HFFc6 (cell line): ENCODE results near the gene LPAR4. TPM values are rescaled to one million over a fixed set of nuclear protein-coding genes. Genes with fewer than 3 reads are reported as not detected.

Experiments
- DNase-seq: peaks from one replicate; pipeline ENCODE4 v3.0.0-alpha.2; 2018
- H3K27ac Mint-ChIP-seq: 2 replicates; pipeline ENCODE4 v1.8.0; 2020; ENCODE audit warnings: mild to moderate bottlenecking, mixed read lengths
- H3K27me3 Mint-ChIP-seq: 2 replicates; pipeline ENCODE4 v1.8.0; 2021; ENCODE audit warnings: mild to moderate bottlenecking, moderate library complexity, mixed read lengths; ENCODE audit not compliant: insufficient read depth
- H3K36me3 Mint-ChIP-seq: 2 replicates; pipeline ENCODE4 v1.8.0; 2021; ENCODE audit warnings: low read depth, mixed read lengths
- H3K4me1 Mint-ChIP-seq: 2 replicates; pipeline ENCODE4 v1.8.0; 2020; ENCODE audit warnings: low read depth, mixed read lengths
- H3K4me3 Mint-ChIP-seq: 2 replicates; pipeline ENCODE4 v1.8.0; 2020; ENCODE audit warnings: mild to moderate bottlenecking, moderate library complexity, mixed read lengths
- H3K9me3 Mint-ChIP-seq: 2 replicates; pipeline ENCODE4 v1.8.0; 2020; ENCODE audit warnings: mild to moderate bottlenecking, mixed read lengths
- long read RNA-seq: library from polyadenylated mRNA; unstranded; transcript quantifications from one replicate; pipeline ENCODE4 v2.0.0, GENCODE V29; 2019
- total RNA-seq, 6 experiments: library from RNA; stranded (reverse); fragmentation: NEBNext Ultra II Directional; extraction: Animal tissue kit (Norgen Biotek cat#: 25700); gene quantifications; 2 replicates in 1 of 6; 3 replicates in 5 of 6; pipeline ENCODE4 v1.2.3, GENCODE V29; 2021
- TF ChIP-seq, protein P1 (sequence below): fragments of 200-600 bp; sonication (generic); IDR thresholded peaks from 2 replicates; pipeline ENCODE4 v1.5.0; 2021; ENCODE audit warnings: antibody characterized with exemption, mild to moderate bottlenecking

LPAR4 gene, protein sequence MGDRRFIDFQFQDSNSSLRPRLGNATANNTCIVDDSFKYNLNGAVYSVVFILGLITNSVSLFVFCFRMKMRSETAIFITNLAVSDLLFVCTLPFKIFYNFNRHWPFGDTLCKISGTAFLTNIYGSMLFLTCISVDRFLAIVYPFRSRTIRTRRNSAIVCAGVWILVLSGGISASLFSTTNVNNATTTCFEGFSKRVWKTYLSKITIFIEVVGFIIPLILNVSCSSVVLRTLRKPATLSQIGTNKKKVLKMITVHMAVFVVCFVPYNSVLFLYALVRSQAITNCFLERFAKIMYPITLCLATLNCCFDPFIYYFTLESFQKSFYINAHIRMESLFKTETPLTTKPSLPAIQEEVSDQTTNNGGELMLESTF
- total RNA-seq = not detected
- long read RNA-seq = 0 reads

DNA sequence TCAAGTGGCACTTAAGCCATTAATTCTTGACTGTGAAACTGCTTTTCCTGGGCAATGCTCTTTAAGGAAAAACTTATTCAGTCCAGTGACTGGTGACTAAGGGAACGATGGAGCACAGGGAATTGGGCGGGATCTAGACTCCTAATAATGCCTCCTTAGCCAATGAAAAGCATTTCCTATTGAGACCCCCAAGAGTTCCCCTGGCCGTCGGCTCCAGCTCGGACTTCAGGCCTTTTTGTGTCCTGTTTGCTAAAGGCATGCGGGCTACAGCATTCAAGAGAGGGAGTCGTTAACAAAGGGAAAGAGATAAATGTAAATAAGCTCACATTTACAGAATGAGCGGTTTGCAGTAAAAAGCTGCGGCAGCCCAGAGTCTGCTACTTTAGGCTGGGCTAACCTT is at the start of gene LPAR4:
LPAR4 (plus strand) TSS at position 232 of the 400 bp plus-strand sequence. CDS start 7,150 bp downstream, outside the sequence.
- TF ChIP-seq, protein P1, sequence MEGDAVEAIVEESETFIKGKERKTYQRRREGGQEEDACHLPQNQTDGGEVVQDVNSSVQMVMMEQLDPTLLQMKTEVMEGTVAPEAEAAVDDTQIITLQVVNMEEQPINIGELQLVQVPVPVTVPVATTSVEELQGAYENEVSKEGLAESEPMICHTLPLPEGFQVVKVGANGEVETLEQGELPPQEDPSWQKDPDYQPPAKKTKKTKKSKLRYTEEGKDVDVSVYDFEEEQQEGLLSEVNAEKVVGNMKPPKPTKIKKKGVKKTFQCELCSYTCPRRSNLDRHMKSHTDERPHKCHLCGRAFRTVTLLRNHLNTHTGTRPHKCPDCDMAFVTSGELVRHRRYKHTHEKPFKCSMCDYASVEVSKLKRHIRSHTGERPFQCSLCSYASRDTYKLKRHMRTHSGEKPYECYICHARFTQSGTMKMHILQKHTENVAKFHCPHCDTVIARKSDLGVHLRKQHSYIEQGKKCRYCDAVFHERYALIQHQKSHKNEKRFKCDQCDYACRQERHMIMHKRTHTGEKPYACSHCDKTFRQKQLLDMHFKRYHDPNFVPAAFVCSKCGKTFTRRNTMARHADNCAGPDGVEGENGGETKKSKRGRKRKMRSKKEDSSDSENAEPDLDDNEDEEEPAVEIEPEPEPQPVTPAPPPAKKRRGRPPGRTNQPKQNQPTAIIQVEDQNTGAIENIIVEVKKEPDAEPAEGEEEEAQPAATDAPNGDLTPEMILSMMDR = no peak
- Mint-ChIP-seq H3K4me1 (no peaks in the 10 kb centered on the region), H3K36me3 (no peaks in the 10 kb centered on the region), H3K27me3 (no peaks in the 10 kb centered on the region; the same call in 1 of the 2 replicates), H3K9me3 (no peaks in the 10 kb centered on the region), H3K4me3 (peak within 1 kb of the TSS; percentile 82), H3K27ac (no peak within 1 kb of the TSS)
- no peak for DNase-seq

DNA sequence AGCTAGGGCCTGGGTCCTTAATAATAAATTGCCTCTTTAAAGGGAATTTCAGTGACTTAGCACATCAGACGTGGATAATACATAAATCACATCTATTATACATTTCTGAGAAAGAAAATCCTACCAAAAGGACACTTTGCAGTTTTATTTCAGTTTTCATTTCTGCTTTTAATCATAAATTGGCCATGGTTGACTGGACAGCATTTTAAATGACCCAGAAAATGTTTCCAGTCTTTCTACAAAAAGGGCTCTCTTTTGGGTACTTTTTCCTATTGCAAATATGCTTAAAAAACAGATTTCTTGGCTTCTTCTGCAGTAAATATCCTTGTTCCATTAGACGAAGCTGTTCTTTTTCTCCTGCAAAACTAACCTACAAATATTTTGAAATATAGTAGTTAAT is 41.4 kb upstream of the LPAR4 start:
- DNase-seq = no peak
- H3K4me3 Mint-ChIP-seq = no peak overlapping the region
- H3K9me3 Mint-ChIP-seq = no peaks in the 10 kb centered on the region
- no peaks in the 10 kb centered on the region for H3K27me3 Mint-ChIP-seq
- TF ChIP-seq, protein P1 = no peak
- H3K27ac Mint-ChIP-seq = no peak overlapping the region
- H3K4me1 Mint-ChIP-seq = no peaks in the 10 kb centered on the region; the same call in 1 of the 2 replicates
- H3K36me3 Mint-ChIP-seq = no peaks in the 10 kb centered on the region

DNA sequence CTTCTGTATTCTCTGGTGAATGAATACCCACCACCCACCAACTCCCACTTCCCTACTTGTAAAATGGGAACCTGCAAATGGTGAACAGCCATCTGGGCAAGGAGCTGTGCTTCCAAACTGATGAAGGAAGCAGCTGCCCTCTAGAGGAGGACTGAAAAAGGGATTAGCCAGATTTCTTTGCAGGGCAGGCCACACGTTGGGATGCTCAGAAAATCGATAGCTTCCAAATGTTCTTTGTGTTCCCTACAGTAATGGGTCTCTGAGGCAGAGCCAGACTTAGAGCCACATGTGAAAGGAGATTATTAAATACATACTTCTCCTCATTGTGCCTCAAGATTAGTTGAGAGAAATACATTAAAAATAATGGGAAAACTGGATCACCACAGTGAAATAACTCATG is 39.3 kb upstream of the LPAR4 start:
- DNase-seq = peak; percentile 28
- TF ChIP-seq, protein P1 = peak; percentile 73
- H3K4me3 Mint-ChIP-seq = no peak overlapping the region
- no peaks in the 10 kb centered on the region; the same call in 1 of the 2 replicates for H3K4me1 Mint-ChIP-seq
- no peak overlapping the region for H3K27ac Mint-ChIP-seq
- no peaks in the 10 kb centered on the region for H3K36me3 Mint-ChIP-seq
- H3K27me3 Mint-ChIP-seq = peaks cover under 1% of the 10 kb centered on the region; the same call in 1 of the 2 replicates
- H3K9me3 Mint-ChIP-seq = no peaks in the 10 kb centered on the region

DNA sequence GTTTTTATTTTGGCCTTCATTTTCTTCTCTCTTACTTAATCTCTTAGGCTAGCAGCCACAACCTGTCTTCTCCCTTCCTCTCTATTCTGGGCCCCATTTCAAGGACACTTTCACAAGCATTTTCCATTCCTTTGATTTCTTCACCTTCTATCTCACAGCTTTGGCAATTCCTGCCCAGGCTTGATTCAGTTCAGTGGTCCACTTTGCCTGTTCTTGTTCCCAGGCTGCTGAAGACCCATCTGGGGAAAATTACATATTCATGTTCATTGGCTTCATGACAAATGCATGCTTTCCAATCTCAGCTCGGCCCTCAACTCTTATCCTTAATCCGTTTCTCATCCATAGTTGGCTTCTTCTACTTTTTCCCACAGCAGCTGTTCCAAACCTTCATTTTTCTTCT is 38.7 kb upstream of the LPAR4 start:
- no peaks in the 10 kb centered on the region for H3K9me3 Mint-ChIP-seq
- no peaks in the 10 kb centered on the region; the same call in 1 of the 2 replicates for H3K4me1 Mint-ChIP-seq
- H3K27ac Mint-ChIP-seq = no peak overlapping the region
- H3K4me3 Mint-ChIP-seq = no peak overlapping the region
- DNase-seq = no peak
- peaks cover 1% of the 10 kb centered on the region; the same call in 1 of the 2 replicates for H3K27me3 Mint-ChIP-seq
- TF ChIP-seq, protein P1 = no peak
- no peaks in the 10 kb centered on the region for H3K36me3 Mint-ChIP-seq

DNA sequence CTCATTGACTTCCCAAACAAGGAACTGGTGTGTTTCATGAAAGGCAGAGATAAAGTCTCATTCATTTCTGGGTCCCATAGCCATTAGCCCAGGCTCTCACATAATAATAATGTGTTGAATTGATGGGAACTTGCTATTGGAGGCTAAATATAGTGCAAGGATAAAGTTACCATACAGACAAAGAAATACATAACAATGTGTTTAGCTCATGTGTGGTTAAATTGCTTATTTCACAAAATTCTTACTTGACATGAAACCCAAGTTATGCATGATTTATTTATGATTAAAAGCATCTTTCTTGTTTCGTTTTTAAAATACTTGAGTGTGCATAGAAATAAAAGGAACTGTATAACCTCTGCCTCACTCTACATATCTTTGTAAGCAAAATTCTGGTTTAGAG is 37.3 kb upstream of the LPAR4 start:
- H3K36me3 Mint-ChIP-seq = no peaks in the 10 kb centered on the region
- no peak for DNase-seq
- no peaks in the 10 kb centered on the region; the same call in 1 of the 2 replicates for H3K4me1 Mint-ChIP-seq
- H3K9me3 Mint-ChIP-seq = no peaks in the 10 kb centered on the region
- no peak overlapping the region for H3K4me3 Mint-ChIP-seq
- H3K27ac Mint-ChIP-seq = no peak overlapping the region
- TF ChIP-seq, protein P1 = no peak
- H3K27me3 Mint-ChIP-seq = peaks cover 1% of the 10 kb centered on the region; the same call in 1 of the 2 replicates
